Right kidney (tissue), 1 donor: Measurements from ENCODE around the gene AKR1C8.
"Not testable (repeated sequence)": the region's sequence is repeated elsewhere in the genome, so short reads cannot be mapped to it uniquely, and the experiment has no call there.

ENCODE experiments used
- DNase-seq: peaks from one replicate; pipeline ENCODE4 v3.0.0-alpha.2; 2016

The AKR1C8 gene

DNA sequence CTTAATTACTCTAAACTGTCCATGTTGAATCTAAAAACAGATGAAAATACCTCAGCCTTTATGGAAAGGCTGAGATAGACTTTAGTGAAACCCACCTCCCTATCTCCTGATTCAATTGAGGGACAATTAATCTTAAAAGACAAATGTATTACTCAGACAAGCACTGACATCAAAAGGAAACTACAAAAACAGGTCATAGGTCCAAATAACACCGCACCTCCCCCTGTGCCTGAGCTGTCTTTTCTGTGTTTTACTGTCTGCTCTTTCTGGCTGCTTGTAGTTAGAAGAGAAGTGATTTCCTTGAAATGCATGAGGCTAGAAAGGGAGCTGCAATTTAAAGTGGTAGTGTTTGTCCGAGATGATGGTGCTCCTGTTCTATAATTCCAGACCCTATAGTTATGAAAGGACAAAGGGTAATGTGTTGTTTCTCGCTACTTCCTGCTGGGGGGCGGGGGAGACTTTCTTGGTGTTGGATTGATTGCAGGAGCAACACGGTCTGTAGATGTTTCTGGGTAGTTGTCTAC is 16.0 kb downstream of the AKR1C8 start:
- DNase-seq = no peak

DNA sequence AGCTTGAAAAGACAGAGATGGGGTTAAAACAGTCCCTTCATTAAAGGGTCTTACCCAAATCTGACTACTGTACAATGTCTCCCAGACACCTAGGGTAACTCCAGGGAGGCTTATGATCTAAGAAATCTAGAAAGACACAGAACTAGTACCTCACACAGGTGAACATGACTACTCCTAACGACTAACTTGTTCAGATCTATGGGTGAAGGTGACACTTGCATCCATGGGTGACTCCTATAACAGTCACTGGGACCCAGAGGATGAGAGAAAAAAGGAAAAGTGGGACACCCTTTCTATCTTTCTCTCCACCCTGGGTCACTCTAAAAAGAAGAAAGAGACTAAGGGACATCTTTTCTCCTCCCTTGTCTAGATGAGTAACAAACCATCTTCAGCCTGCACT is 19.2 kb downstream of the AKR1C8 start:
- DNase-seq = no peak

- DNase-seq = no peak
These were observed 21.5 kb downstream of the AKR1C8 start for GRCh38 chr10:5163487-5163886.

DNA sequence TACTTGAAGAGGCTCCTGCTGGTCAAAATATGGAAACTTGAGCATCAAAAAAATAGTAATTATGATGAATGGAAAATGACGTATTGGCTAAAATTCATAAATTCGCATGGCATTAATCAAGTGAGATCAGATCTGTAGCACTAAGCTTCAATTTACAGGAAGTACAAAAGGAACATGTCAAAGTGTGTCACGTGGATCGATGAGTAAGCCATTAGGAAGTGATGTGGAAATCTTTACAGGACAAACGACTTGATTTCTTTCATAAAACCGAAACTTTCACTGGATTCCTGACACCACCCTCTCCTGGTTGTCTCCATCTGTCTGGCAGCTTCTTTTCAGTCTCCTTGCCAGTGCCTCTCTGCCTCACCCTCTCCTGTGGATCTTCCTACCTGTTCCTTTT is 25.8 kb downstream of the AKR1C8 start:
- no peak for DNase-seq

GRCh38 chr10:5157501-5157900 is 27.4 kb downstream of the AKR1C8 start:
- DNase-seq = no peak

GRCh38 chr10:5155951-5156350 is 29.0 kb downstream of the AKR1C8 start:
- no peak for DNase-seq

- DNase-seq = no peak
These were observed 33.9 kb downstream of the AKR1C8 start for GRCh38 chr10:5151076-5151475.

DNA sequence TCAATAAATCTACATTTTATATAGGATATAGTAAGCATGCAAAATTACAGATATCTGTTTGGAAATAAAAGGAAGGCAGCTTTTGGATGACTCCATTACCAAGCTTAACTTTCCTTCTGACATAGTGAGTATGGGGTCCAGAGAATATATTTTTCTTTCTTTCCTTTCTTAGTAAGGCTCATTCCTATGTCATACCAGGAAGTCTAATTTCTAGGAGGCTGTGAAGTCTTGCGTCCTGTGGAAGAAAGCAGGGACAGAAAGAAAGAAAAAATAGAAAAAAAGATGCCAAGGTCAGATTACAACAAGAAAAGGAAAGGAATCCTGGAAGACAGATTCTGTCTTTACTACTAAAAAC is 36.3 kb downstream of the AKR1C8 start:
- DNase-seq = no peak

- no peak for DNase-seq
These were observed 36.8 kb downstream of the AKR1C8 start for GRCh38 chr10:5147981-5148677.

DNA sequence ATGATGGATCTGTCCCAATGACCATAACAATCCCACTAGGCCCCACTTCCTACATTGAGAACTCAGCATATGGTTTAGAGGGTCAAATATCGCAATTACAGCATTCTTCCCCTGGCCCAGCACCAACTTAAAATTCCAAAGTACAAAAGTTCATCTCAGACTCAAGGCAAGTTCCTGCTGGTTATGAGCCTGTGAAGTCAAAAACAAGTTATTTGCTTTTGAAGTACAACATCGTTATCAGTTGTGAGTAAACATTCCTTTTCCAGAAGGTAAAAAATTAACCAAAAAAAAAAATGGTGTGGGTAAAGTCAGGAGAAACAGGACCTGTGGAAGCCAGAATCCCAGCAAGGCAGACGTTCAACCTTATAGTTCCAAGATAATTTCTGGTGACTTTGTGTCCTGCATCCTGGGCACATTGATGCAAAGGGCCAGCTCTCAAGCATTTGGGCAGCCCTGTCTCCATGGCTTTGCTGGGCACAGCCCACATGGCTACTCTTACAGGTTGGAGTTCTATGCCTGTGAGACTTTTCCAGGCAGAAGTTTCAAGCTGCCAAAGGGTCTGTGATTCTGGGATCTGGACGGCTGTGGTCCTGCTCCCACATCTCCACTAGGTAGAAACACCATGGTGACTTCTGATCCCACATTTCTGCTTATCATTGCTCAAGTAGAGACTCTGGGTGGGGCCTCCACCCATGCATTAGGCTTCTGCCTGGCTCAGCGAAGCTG is 37.5 kb downstream of the AKR1C8 start:
- no peak for DNase-seq

DNA sequence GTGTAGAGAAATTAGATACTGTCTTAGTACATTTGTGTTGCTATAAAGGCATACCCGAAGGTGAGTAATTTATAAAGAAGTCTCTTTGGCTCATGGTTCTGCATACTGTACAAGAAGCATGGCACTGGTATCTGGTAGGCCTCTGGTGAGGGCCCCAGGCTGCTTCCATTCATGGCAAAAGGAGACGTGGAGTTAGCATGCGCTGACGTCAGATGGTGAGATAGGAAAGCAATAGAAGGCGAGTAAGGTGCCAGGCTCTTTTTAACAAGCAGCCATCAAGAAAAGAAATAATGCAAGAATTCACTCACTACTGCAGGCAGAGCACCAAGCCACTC is 38.1 kb downstream of the AKR1C8 start:
- no peak for DNase-seq

DNA sequence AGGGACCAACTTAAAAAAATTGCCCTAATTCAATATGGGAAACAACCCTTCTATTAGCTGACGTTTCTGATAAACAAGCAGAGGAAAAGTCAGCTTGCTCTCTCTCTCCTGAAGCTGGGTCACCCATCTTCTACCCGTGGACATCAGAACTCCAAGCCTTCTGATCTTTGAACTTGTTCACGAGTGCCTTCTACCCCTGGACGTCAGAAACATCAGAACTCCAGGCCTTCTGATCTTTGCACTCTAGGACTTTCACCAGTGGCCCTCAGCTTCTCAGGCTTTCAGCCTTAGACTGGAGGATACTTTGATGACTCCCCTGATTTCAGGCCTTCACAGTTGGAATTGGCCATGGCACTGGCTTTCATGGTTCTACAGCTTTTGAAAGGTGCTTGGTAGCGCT is 41.8 kb downstream of the AKR1C8 start:
- no peak for DNase-seq

GRCh38 chr10:5142199-5142598 is 42.8 kb downstream of the AKR1C8 start:
- no peak for DNase-seq

GRCh38 chr10:5137699-5138098 is 47.3 kb downstream of the AKR1C8 start:
- DNase-seq = not testable (repeated sequence)

DNA sequence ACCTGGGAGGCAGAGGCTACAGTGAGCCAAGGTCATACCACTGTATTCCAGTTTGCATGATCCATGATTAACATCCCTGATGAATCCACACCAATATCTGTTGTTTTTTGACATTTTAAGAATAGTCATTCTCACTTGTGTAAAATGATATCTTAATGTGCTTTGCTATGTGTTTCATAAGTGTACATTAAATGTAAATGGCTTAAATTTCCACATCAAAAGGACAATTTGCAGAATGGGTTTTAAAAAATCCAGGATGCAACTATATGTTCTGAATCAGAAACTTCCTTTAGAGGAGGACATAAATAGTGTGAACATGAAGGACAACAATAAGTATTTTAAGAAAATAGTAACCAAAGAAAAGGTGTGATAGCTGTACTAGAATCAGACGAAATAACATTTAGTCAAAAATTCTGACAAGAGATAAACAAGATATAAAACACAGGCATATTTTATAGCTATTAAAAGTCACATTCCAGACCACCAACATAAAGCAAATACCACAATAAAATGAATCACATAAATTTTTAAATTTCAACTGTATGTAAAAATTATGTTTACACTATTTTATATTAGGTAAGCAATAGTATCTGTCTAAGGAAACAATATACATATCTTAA is 48.4 kb downstream of the AKR1C8 start:
- DNase-seq = no peak

- no peak for DNase-seq
These were observed 49.4 kb downstream of the AKR1C8 start for GRCh38 chr10:5135581-5135980.

DNA sequence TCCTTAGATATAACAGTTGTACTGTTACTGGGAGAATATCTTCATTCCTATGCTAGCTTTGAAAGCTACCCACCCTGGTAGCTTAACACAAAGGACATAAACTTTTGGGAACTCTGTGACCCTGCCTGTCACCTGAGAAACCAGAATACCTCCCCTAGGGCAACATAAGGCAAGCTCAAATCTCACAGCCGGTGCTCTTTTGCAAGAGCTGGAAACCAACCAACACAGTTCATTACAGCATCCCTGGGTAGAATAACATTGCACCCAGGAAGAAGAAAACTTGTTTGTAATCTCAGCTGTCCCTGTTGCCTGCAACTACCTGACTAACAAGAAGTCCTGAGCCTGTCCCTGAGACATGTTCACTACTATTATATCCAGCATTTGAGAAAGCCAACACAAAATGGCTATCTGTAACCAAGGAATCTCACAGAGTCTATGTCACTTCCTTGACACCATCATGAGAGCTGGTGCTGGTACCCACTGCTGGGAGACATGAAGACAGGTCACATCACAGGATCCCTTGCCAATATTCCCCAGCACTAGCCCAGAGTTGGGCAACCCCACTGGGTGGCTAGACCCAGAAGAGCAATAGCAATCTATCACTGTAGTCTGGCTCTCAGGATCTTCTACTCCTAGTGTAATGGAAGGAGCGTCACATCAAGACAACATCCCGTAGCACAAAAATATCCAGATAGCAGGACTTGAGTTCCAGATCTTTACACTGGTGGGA is 59.5 kb downstream of the AKR1C8 start:
- DNase-seq = no peak

- no peak for DNase-seq
These were observed 61.1 kb downstream of the AKR1C8 start for GRCh38 chr10:5123886-5124285.

DNA sequence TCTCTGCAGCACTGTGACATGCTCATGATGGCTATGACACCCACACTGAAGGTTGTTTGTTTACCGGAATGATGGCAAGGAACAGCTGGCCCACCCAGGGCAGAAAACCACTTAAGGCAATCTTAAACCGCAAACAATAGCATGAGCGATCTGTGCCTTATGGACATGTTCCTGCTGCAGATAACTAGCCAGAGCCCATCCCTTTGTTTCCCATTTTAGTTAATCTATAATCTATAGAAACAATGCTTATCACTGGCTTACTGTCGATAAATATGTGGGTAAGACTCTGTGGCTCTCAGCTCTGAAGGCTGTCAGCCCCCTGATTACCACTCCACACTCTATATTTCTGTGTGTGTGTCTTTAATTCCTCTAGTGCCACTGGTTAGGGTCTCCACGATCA is 65.0 kb downstream of the AKR1C8 start:
- DNase-seq = not testable (repeated sequence)

DNA sequence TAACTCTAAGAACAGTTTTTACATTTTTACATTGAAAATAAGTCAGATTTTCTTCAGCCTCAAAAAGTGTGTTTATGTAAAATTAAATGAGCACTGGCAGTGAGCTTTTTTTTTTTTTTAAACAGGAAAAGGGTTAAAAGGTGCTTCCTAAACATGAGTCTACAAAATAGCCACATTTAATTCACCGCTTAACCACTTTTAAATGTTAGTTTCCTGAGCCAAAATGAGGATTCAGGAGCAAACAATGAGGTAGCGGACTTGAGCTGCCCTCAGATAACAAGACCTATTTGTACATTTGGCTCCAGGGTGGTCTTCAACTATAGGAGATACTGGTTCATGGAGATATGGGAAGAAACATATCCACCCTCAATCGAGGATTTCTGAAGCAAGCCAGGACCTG is 67.9 kb downstream of the AKR1C8 start:
- no peak for DNase-seq

GRCh38 chr10:5116621-5117020 is 68.3 kb downstream of the AKR1C8 start:
- DNase-seq = no peak

- not testable (repeated sequence) for DNase-seq
These were observed 75.1 kb downstream of the AKR1C8 start for GRCh38 chr10:5109861-5110260.
